KMS-11 (cell line): Measurements from ENCODE around the gene RHBDF1.

Experiments
- H2AFZ ChIP-seq: fragments of 200-600 bp; sonication (generic); 2 replicates; pipeline ENCODE4 v1.6.1; 2016; ENCODE audit warnings: antibody characterized with exemption, mixed run types, low read depth
- H3K27ac ChIP-seq: fragments of 200-600 bp; sonication (generic); 2 replicates; pipeline ENCODE4 v1.6.1; 2016; ENCODE audit warnings: mild to moderate bottlenecking, mixed run types
- H3K27me3 ChIP-seq: fragments of 200-600 bp; sonication (generic); 2 replicates; pipeline ENCODE4 v1.6.1; 2017; ENCODE audit warnings: mild to moderate bottlenecking, low read depth, mixed run types, moderate library complexity; ENCODE audit not compliant: insufficient read depth
- H3K36me3 ChIP-seq: fragments of 200-600 bp; sonication (generic); 2 replicates; pipeline ENCODE4 v1.6.1; 2017; ENCODE audit warnings: mild to moderate bottlenecking, mixed run types; ENCODE audit not compliant: insufficient read depth
- H3K4me1 ChIP-seq: fragments of 200-600 bp; sonication (generic); 2 replicates; pipeline ENCODE4 v1.6.1; 2016; ENCODE audit warnings: mild to moderate bottlenecking, low read depth, mixed run types; ENCODE audit not compliant: poor library complexity, severe bottlenecking
- H3K4me2 ChIP-seq: fragments of 200-600 bp; sonication (generic); 2 replicates; pipeline ENCODE4 v1.7.0; 2016; ENCODE audit warnings: mild to moderate bottlenecking, mixed run types
- H3K4me3 ChIP-seq: fragments of 200-600 bp; sonication (generic); IDR thresholded peaks from 2 replicates; pipeline ENCODE4 v1.6.1; 2017; ENCODE audit warnings: low read depth, low read length, mixed read lengths; ENCODE audit not compliant: insufficient read depth
- H3K79me2 ChIP-seq: fragments of 200-600 bp; sonication (generic); 2 replicates; pipeline ENCODE4 v1.6.1; 2016; ENCODE audit warnings: low read depth, mixed run types; ENCODE audit not compliant: insufficient read depth
- H3K9ac ChIP-seq: fragments of 200-600 bp; sonication (generic); 2 replicates; pipeline ENCODE4 v1.6.1; 2016; ENCODE audit warnings: mild to moderate bottlenecking, mixed run types
- H4K20me1 ChIP-seq: fragments of 200-600 bp; sonication (generic); 2 replicates; pipeline ENCODE4 v1.6.1; 2016; ENCODE audit warnings: mild to moderate bottlenecking, mixed run types; ENCODE audit not compliant: insufficient read depth
- CTCF ChIP-seq: fragments of 200-600 bp; sonication (generic); conservative IDR thresholded peaks from 2 replicates; pipeline ENCODE4 v1.6.1; 2017; ENCODE audit warnings: low read depth, mild to moderate bottlenecking, antibody characterized with exemption, low read length, moderate library complexity, mixed read lengths

The RHBDF1 gene

GRCh38 chr16:118857-119256 lies 46.4 kb upstream of the RHBDF1 start:
- no peaks in the 10 kb centered on the region for H3K79me2 ChIP-seq
- no peaks in the 10 kb centered on the region for H3K27me3 ChIP-seq
- H3K9ac ChIP-seq: no peak overlapping the region
- H3K4me1 ChIP-seq: peaks cover 11% of the 10 kb centered on the region
- H3K36me3 ChIP-seq: no peaks in the 10 kb centered on the region
- H2AFZ ChIP-seq: no peak overlapping the region
- peaks cover 3% of the 10 kb centered on the region; the same call in 1 of the 2 replicates for H4K20me1 ChIP-seq
- H3K4me3 ChIP-seq: no peak overlapping the region
- no peak overlapping the region for H3K4me2 ChIP-seq
- no peak for TF ChIP-seq CTCF
- H3K27ac ChIP-seq: no peak overlapping the region

GRCh38 chr16:117379-118365 lies 45.2 kb upstream of the RHBDF1 start:
- Histone ChIP-seq H3K4me3 (no peak overlapping the region), H3K27me3 (no peaks in the 10 kb centered on the region), H3K79me2 (no peaks in the 10 kb centered on the region), H3K36me3 (no peaks in the 10 kb centered on the region), H3K27ac (no peak overlapping the region), H3K4me2 (no peak overlapping the region), H3K4me1 (peaks cover 23% of the 10 kb centered on the region), H4K20me1 (peaks cover 3% of the 10 kb centered on the region; the same call in 1 of the 2 replicates), H2AFZ (no peak overlapping the region), H3K9ac (no peak overlapping the region)
- peak; percentile 95 for TF ChIP-seq CTCF

- Histone ChIP-seq H2AFZ (no peak overlapping the region), H3K9ac (no peak overlapping the region), H3K79me2 (no peaks in the 10 kb centered on the region), H3K4me1 (peaks cover 23% of the 10 kb centered on the region), H3K36me3 (no peaks in the 10 kb centered on the region), H3K4me2 (no peak overlapping the region), H3K27me3 (no peaks in the 10 kb centered on the region), H3K4me3 (no peak overlapping the region), H3K27ac (no peak overlapping the region), H4K20me1 (peaks cover 3% of the 10 kb centered on the region; the same call in 1 of the 2 replicates)
- TF ChIP-seq CTCF: no peak
Measured at GRCh38 chr16:116015-116414, 43.6 kb upstream of the RHBDF1 start.

- H3K36me3 ChIP-seq: no peaks in the 10 kb centered on the region
- H3K4me3 ChIP-seq: no peak overlapping the region
- H3K27me3 ChIP-seq: no peaks in the 10 kb centered on the region
- no peaks in the 10 kb centered on the region for H4K20me1 ChIP-seq
- no peak overlapping the region for H3K27ac ChIP-seq
- no peak for TF ChIP-seq CTCF
- H3K9ac ChIP-seq: no peak overlapping the region
- H2AFZ ChIP-seq: no peak overlapping the region
- no peak overlapping the region for H3K4me2 ChIP-seq
- H3K79me2 ChIP-seq: no peaks in the 10 kb centered on the region
- H3K4me1 ChIP-seq: peaks cover 23% of the 10 kb centered on the region
Measured at GRCh38 chr16:114327-114726, 41.9 kb upstream of the RHBDF1 start.
